GM12878 (cell line): ENCODE data around the gene RRAD. TPM values are rescaled to one million over a fixed set of nuclear protein-coding genes. Genes with fewer than 3 reads are reported as not detected.

Experiments
- ASH2L ChIP-seq: fragments of 300-600, 200-600 bp; sonication (generic); IDR thresholded peaks from 2 replicates; pipeline ENCODE4 v1.6.1; 2017; ENCODE audit warnings: low read depth, mild to moderate bottlenecking, borderline replicate concordance
- BHLHE40 ChIP-seq, 2 experiments: fragments of 450-650 bp in 1 of 2; IDR thresholded peaks; 2 replicates each; pipeline ENCODE4 v1.6.1; 2011 to 2017; ENCODE audit warnings: low read depth in 2 of 2, borderline replicate concordance in 1 of 2, improper control_type of control experiment in 1 of 2, low read length in 1 of 2, mild to moderate bottlenecking in 1 of 2
- CBX5 ChIP-seq: sonication (generic); IDR thresholded peaks from 2 replicates; pipeline ENCODE4 v1.6.1; 2016; ENCODE audit warnings: low read depth, moderate library complexity, mild to moderate bottlenecking, inconsistent platforms
- CREB1 ChIP-seq: IDR thresholded peaks from 2 replicates; pipeline ENCODE4 v1.6.1; 2012; ENCODE audit warnings: low read depth, mild to moderate bottlenecking, inconsistent platforms
- EGR1 ChIP-seq, 2 experiments: IDR thresholded peaks; 1 replicate in 1 of 2; 2 replicates in 1 of 2; pipeline ENCODE4 v1.6.1; 2011 to 2012; ENCODE audit warnings: low read depth in 2 of 2, low read length in 2 of 2, borderline replicate concordance in 1 of 2, mild to moderate bottlenecking in 1 of 2, moderate library complexity in 1 of 2
- ESRRA ChIP-seq: IDR thresholded peaks from 2 replicates; pipeline ENCODE4 v1.6.1; 2012; ENCODE audit warnings: mild to moderate bottlenecking, low read length, improper control_type of control experiment
- ETV6 ChIP-seq, 2 experiments: fragments of 450-650 bp in 1 of 2; IDR thresholded peaks in 1 of 2; conservative IDR thresholded peaks in 1 of 2; 2 replicates each; pipeline ENCODE4 v1.6.1; 2014; ENCODE audit warnings: antibody characterized with exemption in 1 of 2, borderline replicate concordance in 1 of 2, low read depth in 1 of 2, mild to moderate bottlenecking in 1 of 2, moderate library complexity in 1 of 2
- FOXM1 ChIP-seq: IDR thresholded peaks from 2 replicates; pipeline ENCODE4 v1.6.1; 2012; ENCODE audit warnings: low read depth, mild to moderate bottlenecking, inconsistent platforms, low read length, moderate library complexity
- HDAC6 ChIP-seq: fragments of 200-600 bp; sonication (generic); IDR thresholded peaks from one replicate; pipeline ENCODE4 v1.8.0; 2017; ENCODE audit warnings: antibody characterized with exemption; ENCODE audit not compliant: unreplicated experiment
- IKZF1 ChIP-seq: fragments of 450-650 bp; conservative IDR thresholded peaks from 2 replicates; pipeline ENCODE4 v1.6.1; 2017; ENCODE audit warnings: antibody characterized with exemption, mild to moderate bottlenecking
- IKZF2 ChIP-seq, 2 experiments: fragments of 450-650 bp; IDR thresholded peaks; 2 replicates each; pipeline ENCODE4 v1.6.1; 2017; ENCODE audit warnings: mild to moderate bottlenecking in 2 of 2, moderate library complexity in 2 of 2
- KDM1A ChIP-seq: fragments of 200-600 bp; sonication (generic); IDR thresholded peaks from 2 replicates; pipeline ENCODE4 v1.6.1; 2016; ENCODE audit warnings: borderline replicate concordance
- MTA2 ChIP-seq: fragments of 450-650 bp; IDR thresholded peaks from 2 replicates; pipeline ENCODE4 v1.6.1; 2016; ENCODE audit warnings: low read depth, mild to moderate bottlenecking, moderate library complexity
- MYB ChIP-seq: fragments of 150-350 bp; IDR thresholded peaks from 2 replicates; pipeline ENCODE4 v1.6.1; 2014; ENCODE audit warnings: mild to moderate bottlenecking, low read depth, low read length, borderline replicate concordance
- NFIC ChIP-seq: IDR thresholded peaks from 2 replicates; pipeline ENCODE4 v1.6.1; 2012; ENCODE audit warnings: low read depth, mild to moderate bottlenecking, inconsistent platforms, low read length, moderate library complexity
- POLR2AphosphoS2 ChIP-seq: IDR thresholded peaks from 2 replicates; pipeline ENCODE4 v1.6.1; 2011; ENCODE audit warnings: low read depth, mild to moderate bottlenecking, low read length, improper control_type of control experiment, moderate library complexity
- POLR2AphosphoS5 ChIP-seq: IDR thresholded peaks from 2 replicates; pipeline ENCODE4 v1.6.1; 2011; ENCODE audit warnings: mild to moderate bottlenecking, low read length, inconsistent platforms
- RCOR1 ChIP-seq: conservative IDR thresholded peaks from 2 replicates; pipeline ENCODE4 v1.6.1; 2012; ENCODE audit warnings: low read depth, low read length, improper control_type of control experiment
- REST ChIP-seq: IDR thresholded peaks from 2 replicates; pipeline ENCODE4 v1.6.1; 2012; ENCODE audit warnings: mild to moderate bottlenecking, low read depth, low read length
- RUNX3 ChIP-seq: IDR thresholded peaks from 2 replicates; pipeline ENCODE4 v1.6.1; 2012; ENCODE audit warnings: low read length, inconsistent platforms
- SKIL ChIP-seq: fragments of 450-650 bp; IDR thresholded peaks from 2 replicates; pipeline ENCODE4 v1.6.1; 2017; ENCODE audit warnings: mild to moderate bottlenecking, low read depth, inconsistent platforms; ENCODE audit not compliant: poor library complexity, severe bottlenecking
- SMARCA5 ChIP-seq: fragments of 450-650 bp; IDR thresholded peaks from 2 replicates; pipeline ENCODE4 v1.6.1; 2017; ENCODE audit warnings: mild to moderate bottlenecking
- SREBF1 ChIP-seq: IDR thresholded peaks from 2 replicates; pipeline ENCODE4 v1.6.1; 2012; ENCODE audit warnings: mild to moderate bottlenecking, low read length
- STAT1 ChIP-seq: fragments of 450-650 bp; conservative IDR thresholded peaks from 2 replicates; pipeline ENCODE4 v1.6.1; 2014; ENCODE audit warnings: antibody characterized with exemption, mild to moderate bottlenecking
- TCF7 ChIP-seq: IDR thresholded peaks from 2 replicates; pipeline ENCODE4 v1.6.1; 2014; ENCODE audit warnings: antibody characterized with exemption, borderline replicate concordance
- ZBED1 ChIP-seq: IDR thresholded peaks from 2 replicates; pipeline ENCODE4 v1.6.1; 2016; ENCODE audit warnings: borderline replicate concordance
- polyA plus RNA-seq, 11 experiments: library from polyadenylated mRNA; depleted of rRNA in 4 of 11; unstranded in 6 of 11; stranded (reverse) in 5 of 11; fragments of >200 nt; fragmentation: Nextera tagmentation in 4 of 11; fragmentation: Illumina TruSeq in 1 of 11; extraction: Ambion mirVana in 4 of 11; extraction: Trizol in 1 of 11; gene quantifications; 1 replicate in 1 of 11; 2 replicates in 10 of 11; pipeline versions ENCODE4 v1.2.1 to v1.2.3, GENCODE V29; 2011 to 2016; ENCODE audit warnings: inconsistent platforms in 2 of 11, missing spikeins in 2 of 11, low read depth in 1 of 11
- total RNA-seq, 4 experiments: library from RNA; depleted of rRNA in 3 of 4; stranded (reverse); fragments of >200 nt in 3 of 4; fragmentation: Illumina TruSeq in 1 of 4; extraction: Trizol in 1 of 4; gene quantifications; 2 replicates each; pipeline versions ENCODE4 v1.2.1 to v1.2.3, GENCODE V29; 2013 to 2021

The RRAD gene
- total and polyA plus RNA-seq, 10 of the 15 experiments (the other 5 are each of a cell fraction or from before 2014, with no cell fraction given), result 0.11 to 8.5 (median 2.8) TPM

GRCh38 chr16:66880288-66881013 lies 44.9 kb downstream of the RRAD start, which contains the start of gene PDP2 (continued):
- no peak for TF ChIP-seq SMARCA5
- TF ChIP-seq SKIL, result no peak
- TF ChIP-seq IKZF1, result peak; percentile 85; the same call in 1 of the 2 replicates
- no peak for TF ChIP-seq TCF7
- 0 out of 2 replicates have a peak, but pooled peaks have one; percentile 22 for TF ChIP-seq MTA2
- TF ChIP-seq ZBED1, result no peak
- TF ChIP-seq NFIC, result no peak
- no peak; a peak in 1 of 4 replicates for TF ChIP-seq IKZF2 (IDR thresholded peaks at IDR 0.05)
- TF ChIP-seq SREBF1, result 0 out of 2 replicates have a peak, but pooled peaks have one; percentile 25
- peak; percentile 44; the same call in 1 of the 2 replicates for TF ChIP-seq POLR2AphosphoS5
- peak; percentile 50; the same call in 1 of the 2 replicates for TF ChIP-seq POLR2AphosphoS2
- TF ChIP-seq RCOR1, result no peak
- TF ChIP-seq ETV6 (conservative IDR thresholded peaks at IDR 0.05 in 1 of 2, IDR thresholded peaks at IDR 0.05 in 1 of 2; ENCODE audit: borderline replicate concordance in 1 of 2, low read depth in 1 of 2), result no peak
- no peak for TF ChIP-seq STAT1
- no peak for TF ChIP-seq RUNX3
- TF ChIP-seq HDAC6, result no peak
- peak; percentile 94 to 98 for TF ChIP-seq BHLHE40 (IDR thresholded peaks at IDR 0.05; ENCODE audit: borderline replicate concordance in 1 of 2, low read depth in 2 of 2, low read length in 1 of 2)
- no peak for TF ChIP-seq KDM1A
- TF ChIP-seq ESRRA, result no peak
- no peak for TF ChIP-seq CBX5
- TF ChIP-seq CREB1, result peak; percentile 38; the same call in 1 of the 2 replicates
- TF ChIP-seq EGR1 (IDR thresholded peaks at IDR 0.05; ENCODE audit: borderline replicate concordance in 1 of 2, low read depth in 2 of 2, low read length in 2 of 2), result peak in 1 of 2 experiments; percentile 70; a peak in 1 of 3 replicates
- TF ChIP-seq REST, result no peak
- no peak for TF ChIP-seq ASH2L
- no peak for TF ChIP-seq MYB
- no peak for TF ChIP-seq FOXM1
